ENCODE measurements around the gene TM9SF4. TPM values are rescaled to one million over a fixed set of nuclear protein-coding genes. Genes with fewer than 3 reads are reported as not detected.
A peak's percentile ranks its signal among the peaks of the same experiment; 100 is the strongest.

Gene TM9SF4, protein sequence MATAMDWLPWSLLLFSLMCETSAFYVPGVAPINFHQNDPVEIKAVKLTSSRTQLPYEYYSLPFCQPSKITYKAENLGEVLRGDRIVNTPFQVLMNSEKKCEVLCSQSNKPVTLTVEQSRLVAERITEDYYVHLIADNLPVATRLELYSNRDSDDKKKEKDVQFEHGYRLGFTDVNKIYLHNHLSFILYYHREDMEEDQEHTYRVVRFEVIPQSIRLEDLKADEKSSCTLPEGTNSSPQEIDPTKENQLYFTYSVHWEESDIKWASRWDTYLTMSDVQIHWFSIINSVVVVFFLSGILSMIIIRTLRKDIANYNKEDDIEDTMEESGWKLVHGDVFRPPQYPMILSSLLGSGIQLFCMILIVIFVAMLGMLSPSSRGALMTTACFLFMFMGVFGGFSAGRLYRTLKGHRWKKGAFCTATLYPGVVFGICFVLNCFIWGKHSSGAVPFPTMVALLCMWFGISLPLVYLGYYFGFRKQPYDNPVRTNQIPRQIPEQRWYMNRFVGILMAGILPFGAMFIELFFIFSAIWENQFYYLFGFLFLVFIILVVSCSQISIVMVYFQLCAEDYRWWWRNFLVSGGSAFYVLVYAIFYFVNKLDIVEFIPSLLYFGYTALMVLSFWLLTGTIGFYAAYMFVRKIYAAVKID
- polyA plus RNA-seq (2013, experiment 1 of 2): 50.7 TPM
- 39.5 TPM for polyA plus RNA-seq (2013, experiment 2 of 2)

DNA sequence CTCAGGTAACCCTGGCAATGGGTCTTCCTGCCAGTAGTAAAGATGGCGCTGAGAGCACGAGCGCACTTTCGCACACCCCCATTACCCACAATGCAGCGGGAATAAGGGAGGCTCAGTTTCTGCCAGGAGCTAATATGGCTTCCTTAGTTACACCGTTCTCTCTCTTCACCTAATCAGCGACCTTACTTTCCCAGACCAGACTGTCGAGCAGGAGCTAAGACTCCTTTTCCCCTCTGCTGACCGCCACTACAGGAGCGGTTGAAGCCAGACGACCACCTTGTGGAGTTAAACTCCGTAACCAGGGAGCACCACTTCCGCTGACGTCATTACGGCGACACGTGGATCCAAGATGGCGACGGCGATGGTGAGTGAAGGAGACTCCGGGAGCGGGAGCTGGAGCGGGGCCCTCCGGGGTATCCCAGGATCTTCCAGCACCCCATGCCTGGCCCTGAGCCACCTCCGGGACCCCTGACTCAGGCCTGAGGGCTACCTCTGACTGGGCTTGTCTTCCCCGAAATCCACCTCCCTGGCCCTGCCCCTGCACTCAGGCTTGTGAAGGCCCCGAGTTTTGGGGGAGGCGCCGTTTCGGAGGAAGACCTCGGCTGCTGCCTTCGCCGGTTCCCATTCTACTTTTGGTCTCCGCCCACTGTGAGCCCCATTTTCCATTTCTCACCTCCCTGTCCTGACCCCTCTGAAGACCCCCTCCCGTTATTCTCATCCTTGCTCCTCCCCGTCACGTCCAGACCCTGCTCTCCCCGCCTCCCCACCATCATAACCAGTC is at the start of gene TM9SF4:
Gene TM9SF4, plus strand, starts transcription at position 323 of the 781 bp plus-strand sequence. Its CDS starts 27 bp downstream, at position 350.
- Histone ChIP-seq H3K9me3 (ENCODE audit: control insufficient read depth, low read length) (no peaks in the 10 kb centered on the region), H3K4me1 (ENCODE audit: control insufficient read depth, insufficient read depth, low read length, poor library complexity, severe bottlenecking) (no peaks in the 10 kb centered on the region), H3K4me3 (ENCODE audit: extremely low read depth, insufficient read depth, low read length, poor library complexity, severe bottlenecking) (peak within 1 kb of the TSS; percentile 77), H3K27ac (ENCODE audit: low read depth, low read length, severe bottlenecking) (peak within 1 kb of the TSS; percentile 99), H3K36me3 (ENCODE audit: control insufficient read depth, insufficient read depth, low read length) (peaks cover 22% of the 10 kb centered on the region)
- 0% methylated on average over 29 to 37 of the region's 38 CpGs for WGBS, 2 experiments (ENCODE audit: insufficient coverage in 2 of 2)

- H3K27ac ChIP-seq (ENCODE audit: low read depth, low read length, severe bottlenecking): no peak overlapping the region
- H3K36me3 ChIP-seq (ENCODE audit: control insufficient read depth, insufficient read depth, low read length): no peaks in the 10 kb centered on the region
- H3K9me3 ChIP-seq (ENCODE audit: control insufficient read depth, low read length): no peaks in the 10 kb centered on the region
- H3K4me3 ChIP-seq (ENCODE audit: extremely low read depth, insufficient read depth, low read length, poor library complexity, severe bottlenecking): no peak overlapping the region
- WGBS, 2 experiments (ENCODE audit: insufficient coverage in 2 of 2): 67 to 84% methylated on average over 1 to 3 of the region's 4 CpGs
- peaks cover 12% of the 10 kb centered on the region for H3K4me1 ChIP-seq (ENCODE audit: control insufficient read depth, insufficient read depth, low read length, poor library complexity, severe bottlenecking)
Observed at GRCh38 chr20:32062776-32063170, 46.7 kb upstream of the TM9SF4 start.

DNA sequence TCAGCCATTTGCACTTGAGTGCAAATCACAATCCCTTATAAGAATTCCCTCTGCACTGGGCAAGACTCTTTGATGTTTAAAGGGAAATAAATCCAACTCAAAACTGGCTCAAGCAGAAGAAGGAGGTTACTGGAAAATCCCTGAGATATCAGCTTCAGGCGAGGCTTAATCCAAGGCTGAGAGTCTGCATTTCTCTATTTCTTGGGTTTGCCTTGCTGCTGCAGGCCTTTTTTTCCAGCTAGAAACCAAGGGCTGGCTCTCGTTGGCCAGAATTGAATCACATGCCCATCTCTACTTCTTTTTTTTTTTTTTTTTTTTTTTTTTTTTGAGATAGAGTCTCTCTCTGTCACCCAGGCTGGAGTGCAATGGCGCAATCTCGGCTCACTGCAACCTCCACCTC is 45.8 kb upstream of the TM9SF4 start:
- peaks cover 12% of the 10 kb centered on the region for H3K4me1 ChIP-seq (ENCODE audit: control insufficient read depth, insufficient read depth, low read length, poor library complexity, severe bottlenecking)
- H3K9me3 ChIP-seq (ENCODE audit: control insufficient read depth, low read length): no peaks in the 10 kb centered on the region
- no peaks in the 10 kb centered on the region for H3K36me3 ChIP-seq (ENCODE audit: control insufficient read depth, insufficient read depth, low read length)
- 73 to 75% methylated on average over 1 of the region's 4 CpGs for WGBS, 2 experiments (ENCODE audit: insufficient coverage in 2 of 2)
- H3K27ac ChIP-seq (ENCODE audit: low read depth, low read length, severe bottlenecking): no peak overlapping the region
- no peak overlapping the region for H3K4me3 ChIP-seq (ENCODE audit: extremely low read depth, insufficient read depth, low read length, poor library complexity, severe bottlenecking)

- no peak overlapping the region for H3K27ac ChIP-seq (ENCODE audit: low read depth, low read length, severe bottlenecking)
- H3K36me3 ChIP-seq (ENCODE audit: control insufficient read depth, insufficient read depth, low read length): no peaks in the 10 kb centered on the region
- no peaks in the 10 kb centered on the region for H3K9me3 ChIP-seq (ENCODE audit: control insufficient read depth, low read length)
- 87% methylated on average over 4 of the region's 7 CpGs; no CpG with 5 or more reads in 1 of the 2 experiments for WGBS, 2 experiments (ENCODE audit: insufficient coverage in 2 of 2)
- peaks cover 12% of the 10 kb centered on the region for H3K4me1 ChIP-seq (ENCODE audit: control insufficient read depth, insufficient read depth, low read length, poor library complexity, severe bottlenecking)
- no peak overlapping the region for H3K4me3 ChIP-seq (ENCODE audit: extremely low read depth, insufficient read depth, low read length, poor library complexity, severe bottlenecking)
Observed at GRCh38 chr20:32064667-32065066, 44.8 kb upstream of the TM9SF4 start.

GRCh38 chr20:32067234-32067821 is 42.2 kb upstream of the TM9SF4 start:
- H3K9me3 ChIP-seq (ENCODE audit: control insufficient read depth, low read length): no peaks in the 10 kb centered on the region
- H3K27ac ChIP-seq (ENCODE audit: low read depth, low read length, severe bottlenecking): no peak overlapping the region
- H3K36me3 ChIP-seq (ENCODE audit: control insufficient read depth, insufficient read depth, low read length): no peaks in the 10 kb centered on the region
- no peak overlapping the region for H3K4me3 ChIP-seq (ENCODE audit: extremely low read depth, insufficient read depth, low read length, poor library complexity, severe bottlenecking)
- peaks cover 19% of the 10 kb centered on the region for H3K4me1 ChIP-seq (ENCODE audit: control insufficient read depth, insufficient read depth, low read length, poor library complexity, severe bottlenecking)
- 89 to 92% methylated on average over 2 to 5 of the region's 6 CpGs for WGBS, 2 experiments (ENCODE audit: insufficient coverage in 2 of 2)

DNA sequence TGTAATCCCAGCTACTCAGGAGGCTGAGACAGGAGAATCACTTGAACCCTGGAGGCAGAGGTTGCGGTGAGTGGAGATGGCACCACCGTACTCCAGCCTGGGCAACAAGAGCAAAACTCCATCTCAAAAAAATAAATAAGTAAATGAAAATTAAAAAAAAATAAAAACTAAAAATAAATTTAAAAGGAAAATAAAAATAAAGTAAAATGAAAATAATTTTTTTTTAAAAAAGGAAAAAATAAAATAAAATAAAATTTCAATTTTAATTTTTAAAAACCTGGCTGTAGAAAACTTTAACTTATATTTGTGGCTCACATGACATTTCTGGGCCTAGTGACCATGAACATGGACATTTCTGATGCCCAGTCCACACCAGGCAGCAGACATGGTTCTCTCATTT is 41.3 kb upstream of the TM9SF4 start:
- WGBS, 2 experiments (ENCODE audit: insufficient coverage in 2 of 2): no CpG with 5 or more reads among the region's 2 CpGs
- H3K36me3 ChIP-seq (ENCODE audit: control insufficient read depth, insufficient read depth, low read length): no peaks in the 10 kb centered on the region
- H3K4me3 ChIP-seq (ENCODE audit: extremely low read depth, insufficient read depth, low read length, poor library complexity, severe bottlenecking): no peak overlapping the region
- H3K4me1 ChIP-seq (ENCODE audit: control insufficient read depth, insufficient read depth, low read length, poor library complexity, severe bottlenecking): peaks cover 15% of the 10 kb centered on the region
- no peak overlapping the region for H3K27ac ChIP-seq (ENCODE audit: low read depth, low read length, severe bottlenecking)
- H3K9me3 ChIP-seq (ENCODE audit: control insufficient read depth, low read length): no peaks in the 10 kb centered on the region

- no peak overlapping the region for H3K4me3 ChIP-seq (ENCODE audit: extremely low read depth, insufficient read depth, low read length, poor library complexity, severe bottlenecking)
- no peaks in the 10 kb centered on the region for H3K36me3 ChIP-seq (ENCODE audit: control insufficient read depth, insufficient read depth, low read length)
- H3K27ac ChIP-seq (ENCODE audit: low read depth, low read length, severe bottlenecking): no peak overlapping the region
- peaks cover 15% of the 10 kb centered on the region for H3K4me1 ChIP-seq (ENCODE audit: control insufficient read depth, insufficient read depth, low read length, poor library complexity, severe bottlenecking)
- no peaks in the 10 kb centered on the region for H3K9me3 ChIP-seq (ENCODE audit: control insufficient read depth, low read length)
Observed at GRCh38 chr20:32069711-32070110, 39.8 kb upstream of the TM9SF4 start.

GRCh38 chr20:32070282-32070681 is 39.2 kb upstream of the TM9SF4 start:
- Histone ChIP-seq H3K4me1 (ENCODE audit: control insufficient read depth, insufficient read depth, low read length, poor library complexity, severe bottlenecking) (peaks cover 15% of the 10 kb centered on the region), H3K27ac (ENCODE audit: low read depth, low read length, severe bottlenecking) (no peak overlapping the region), H3K4me3 (ENCODE audit: extremely low read depth, insufficient read depth, low read length, poor library complexity, severe bottlenecking) (no peak overlapping the region), H3K9me3 (ENCODE audit: control insufficient read depth, low read length) (no peaks in the 10 kb centered on the region), H3K36me3 (ENCODE audit: control insufficient read depth, insufficient read depth, low read length) (no peaks in the 10 kb centered on the region)
- WGBS, 2 experiments (ENCODE audit: insufficient coverage in 2 of 2): 80% methylated on average over 1 of the region's 1 CpG; no CpG with 5 or more reads in 1 of the 2 experiments

DNA sequence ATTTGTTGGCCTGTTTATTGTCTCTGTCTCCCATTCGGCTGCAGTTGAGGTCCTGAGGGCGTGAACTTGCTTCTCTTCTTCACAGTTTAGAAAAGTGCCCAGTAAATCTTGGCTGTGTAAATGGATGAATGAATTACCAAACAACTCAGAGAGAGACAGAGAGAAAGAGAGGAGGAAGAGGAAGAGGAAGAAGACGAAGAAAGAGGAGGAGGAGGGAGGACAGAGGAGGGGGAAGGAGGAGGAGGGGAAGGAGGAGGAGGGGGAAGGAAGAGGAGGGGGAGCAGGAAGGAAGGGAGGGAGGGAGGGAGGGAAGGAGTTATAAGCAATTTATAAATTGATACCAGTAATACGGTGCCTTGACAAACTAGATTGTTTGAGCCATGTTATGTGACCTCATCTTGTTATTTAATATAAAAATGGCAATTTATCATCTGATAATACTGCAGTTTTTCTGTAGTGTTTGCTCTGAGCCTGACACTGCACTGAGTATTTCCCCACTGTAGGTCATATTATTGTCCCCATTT is 38.8 kb upstream of the TM9SF4 start:
- 50 to 80% methylated on average over 1 to 3 of the region's 4 CpGs for WGBS, 2 experiments (ENCODE audit: insufficient coverage in 2 of 2)
- H3K27ac ChIP-seq (ENCODE audit: low read depth, low read length, severe bottlenecking): no peak overlapping the region
- H3K9me3 ChIP-seq (ENCODE audit: control insufficient read depth, low read length): no peaks in the 10 kb centered on the region

More for the DNA sequence above, 38.8 kb upstream of the TM9SF4 start:
- Histone ChIP-seq H3K4me3 (ENCODE audit: extremely low read depth, insufficient read depth, low read length, poor library complexity, severe bottlenecking) (no peak overlapping the region), H3K4me1 (ENCODE audit: control insufficient read depth, insufficient read depth, low read length, poor library complexity, severe bottlenecking) (peaks cover 15% of the 10 kb centered on the region), H3K36me3 (ENCODE audit: control insufficient read depth, insufficient read depth, low read length) (no peaks in the 10 kb centered on the region)

Measured in mesodermal cell (in vitro differentiated cells).